Stimulated activated CD4-positive, alpha-beta T cell treated with anti-CD3 and anti-CD28 coated beads, TNF-alpha, amount 100 ng/mL, for 48 hours (primary cell): ENCODE results near the gene YTHDC1.
"Not testable (repeated sequence)": the region's sequence is repeated elsewhere in the genome, so short reads cannot be mapped to it uniquely, and the experiment has no call there.

Experiments
- DNase-seq, 3 donors: peaks; one replicate each; pipeline ENCODE4 v3.0.0-alpha.2; 2020; ENCODE audit warnings: low read depth in 3 of 3

The YTHDC1 gene

GRCh38 chr4:68288393-68288740 is 61.5 kb downstream of the YTHDC1 start:
- no peak for DNase-seq

- no peak for DNase-seq
These were observed 62.0 kb downstream of the YTHDC1 start for GRCh38 chr4:68287704-68288392.

GRCh38 chr4:68283714-68284113 is 66.2 kb downstream of the YTHDC1 start:
- no peak for DNase-seq

- DNase-seq: no peak
These were observed 66.8 kb downstream of the YTHDC1 start for GRCh38 chr4:68283095-68283494.

GRCh38 chr4:68281796-68282740 is 67.8 kb downstream of the YTHDC1 start:
- not testable (repeated sequence) for DNase-seq

GRCh38 chr4:68278029-68278428 is 71.9 kb downstream of the YTHDC1 start:
- DNase-seq: no peak

GRCh38 chr4:68277627-68278026 is 72.3 kb downstream of the YTHDC1 start:
- no peak for DNase-seq

GRCh38 chr4:68272860-68273259 is 77.0 kb downstream of the YTHDC1 start:
- DNase-seq: no peak

- DNase-seq: no peak
These were observed 77.5 kb downstream of the YTHDC1 start for GRCh38 chr4:68272380-68272779.

- DNase-seq: no peak
These were observed 78.0 kb downstream of the YTHDC1 start for GRCh38 chr4:68271851-68272357.

- DNase-seq: no peak
These were observed 82.4 kb downstream of the YTHDC1 start for GRCh38 chr4:68267433-68267944.

GRCh38 chr4:68264875-68265565 is 84.9 kb downstream of the YTHDC1 start:
- no peak for DNase-seq
